GM12878 (cell line): ENCODE results near the gene ACE. TPM values are rescaled to one million over a fixed set of nuclear protein-coding genes. Genes with fewer than 3 reads are reported as not detected.

Experiments used
- ATAC-seq: fragments of 200-7000 bp; cut with Tn5 transposase; 3 replicates; pipeline ENCODE4 v1.9.1; 2020; ENCODE audit warnings: mild to moderate bottlenecking, moderate library complexity
- BruUV-seq: library from RNA; stranded (reverse); fragments of 400-500 nt; replicated peaks from 2 replicates; lab custom pipeline; 2021; lab: Mats Ljungman, UMichigan
- CTCF ChIA-PET: fragments of 300-600 bp; sonication (Branson Sonifier 250); formaldehyde crosslinking; extraction: SDS; loops from one replicate; lab custom pipeline; 2021; ENCODE audit warnings: inconsistent platforms; lab: Yijun Ruan, JAX
- POLR2A ChIA-PET: fragments of 350-600 bp; formaldehyde crosslinking; extraction: SDS; loops from one replicate; lab custom pipeline; 2021; ENCODE audit warnings: inconsistent platforms; lab: Charles Lee
- RAD21 ChIA-PET: fragments of 300-600 bp; sonication (Branson Sonifier 250); formaldehyde crosslinking; loops from one replicate; lab custom pipeline; 2023; ENCODE audit warnings: antibody characterized with exemption; ENCODE audit not compliant: unreplicated experiment; lab: Charles Lee
- SMC1A ChIA-PET: fragments of 300-600 bp; sonication (Branson Sonifier 250); formaldehyde crosslinking; loops from one replicate; lab custom pipeline; 2023; ENCODE audit not compliant: unreplicated experiment, uncharacterized antibody; lab: Charles Lee
- DNase-seq: peaks from one replicate; pipeline ENCODE4 v3.0.0-alpha.2; 2011; ENCODE audit warnings: low read depth, low spot score
- FAIRE-seq: peaks from 3 replicates; lab custom pipeline; 2011; peaks lifted over from hg19 to GRCh38; lab: Jason Lieb, UNC
- H2AFZ ChIP-seq: 2 replicates; pipeline ENCODE4 v1.6.0; 2011; ENCODE audit warnings: low read depth, low read length, control low read depth; ENCODE audit not compliant: control insufficient read depth
- H3K27ac ChIP-seq: 2 replicates; pipeline ENCODE4 v1.5.1; 2011; ENCODE audit warnings: control low read depth; ENCODE audit not compliant: control insufficient read depth, insufficient read depth
- H3K27me3 ChIP-seq, 2 experiments: replicated peaks in 1 of 2; 2 replicates each; pipeline versions ENCODE4 v1.6.0 to v1.6.1; 2011; ENCODE audit warnings: low read length in 1 of 2; ENCODE audit not compliant: control insufficient read depth in 2 of 2, insufficient read depth in 2 of 2
- H3K36me3 ChIP-seq, 2 experiments: 2 replicates each; pipeline ENCODE4 v1.5.1; 2011; ENCODE audit warnings: low read length in 1 of 2; ENCODE audit not compliant: control insufficient read depth in 2 of 2, insufficient read depth in 2 of 2
- H3K4me1 ChIP-seq: 2 replicates; pipeline ENCODE4 v1.6.1; 2011; ENCODE audit warnings: mild to moderate bottlenecking, low read length, moderate library complexity, mixed read lengths; ENCODE audit not compliant: control insufficient read depth, insufficient read depth
- H3K4me2 ChIP-seq: 2 replicates; pipeline ENCODE4 v1.6.0; 2011; ENCODE audit warnings: control low read depth; ENCODE audit not compliant: control insufficient read depth, insufficient read depth
- H3K4me3 ChIP-seq: fragments of 200-600 bp; sonication (generic); 2 replicates; pipeline ENCODE4 v1.5.1; 2016
- H3K79me2 ChIP-seq: 2 replicates; pipeline ENCODE4 v1.6.0; 2011; ENCODE audit warnings: low read length; ENCODE audit not compliant: control insufficient read depth, insufficient read depth
- H3K9ac ChIP-seq: 2 replicates; pipeline ENCODE4 v1.8.0; 2011; ENCODE audit warnings: low read length, control low read depth, mixed read lengths; ENCODE audit not compliant: control insufficient read depth, insufficient read depth
- H3K9me3 ChIP-seq: replicated peaks from 3 replicates; pipeline ENCODE4 v1.5.1; 2011; ENCODE audit warnings: mild to moderate bottlenecking, low read length; ENCODE audit not compliant: control insufficient read depth, insufficient read depth
- H4K20me1 ChIP-seq: 2 replicates; pipeline ENCODE4 v1.6.0; 2011; ENCODE audit not compliant: control insufficient read depth, insufficient read depth
- BHLHE40 ChIP-seq, 2 experiments: fragments of 450-650 bp in 1 of 2; IDR thresholded peaks; 2 replicates each; pipeline ENCODE4 v1.6.1; 2011 to 2017; ENCODE audit warnings: low read depth in 2 of 2, borderline replicate concordance in 1 of 2, improper control_type of control experiment in 1 of 2, low read length in 1 of 2, mild to moderate bottlenecking in 1 of 2
- CEBPB ChIP-seq, 2 experiments: fragments of 150-350 bp in 1 of 2; IDR thresholded peaks; 2 replicates each; pipeline ENCODE4 v1.6.1; 2012 to 2014; ENCODE audit warnings: low read depth in 2 of 2, low read length in 2 of 2, borderline replicate concordance in 1 of 2, inconsistent platforms in 1 of 2
- CHD4 ChIP-seq: fragments of 200-600 bp; sonication (generic); IDR thresholded peaks from 2 replicates; pipeline ENCODE4 v1.6.1; 2016; ENCODE audit warnings: mild to moderate bottlenecking
- GABPA ChIP-seq: IDR thresholded peaks from 2 replicates; pipeline ENCODE4 v1.6.1; 2014; ENCODE audit warnings: antibody characterized with exemption, low read depth, mild to moderate bottlenecking, inconsistent platforms
- RAD51 ChIP-seq: fragments of 450-650 bp; IDR thresholded peaks from 2 replicates; pipeline ENCODE4 v1.6.1; 2016; ENCODE audit warnings: moderate library complexity, mild to moderate bottlenecking, inconsistent platforms
- RB1 ChIP-seq: fragments of 450-650 bp; formaldehyde crosslinking; IDR thresholded peaks from 2 replicates; pipeline ENCODE4 v1.6.1; 2017; ENCODE audit warnings: mild to moderate bottlenecking, borderline replicate concordance
- RBBP5 ChIP-seq: fragments of 200-600 bp; sonication (generic); conservative IDR thresholded peaks from 2 replicates; pipeline ENCODE4 v1.6.1; 2016
- RFX5 ChIP-seq: IDR thresholded peaks from 2 replicates; pipeline ENCODE4 v1.6.1; 2011; ENCODE audit warnings: low read depth, low read length, improper control_type of control experiment
- SMARCA5 ChIP-seq: fragments of 450-650 bp; IDR thresholded peaks from 2 replicates; pipeline ENCODE4 v1.6.1; 2017; ENCODE audit warnings: mild to moderate bottlenecking
- SREBF2 ChIP-seq: IDR thresholded peaks from 2 replicates; pipeline ENCODE4 v1.6.1; 2012; ENCODE audit warnings: mild to moderate bottlenecking, low read length
- TARDBP ChIP-seq: IDR thresholded peaks from 2 replicates; pipeline ENCODE4 v1.6.1; 2016; ENCODE audit warnings: borderline replicate concordance
- WRNIP1 ChIP-seq: IDR thresholded peaks from 2 replicates; pipeline ENCODE4 v1.6.1; 2011; ENCODE audit warnings: low read depth, low read length, improper control_type of control experiment, borderline replicate concordance
- ZBTB40 ChIP-seq: fragments of 450-650 bp; IDR thresholded peaks from 2 replicates; pipeline ENCODE4 v1.6.1; 2016; ENCODE audit warnings: mild to moderate bottlenecking, moderate library complexity, borderline replicate concordance
- WGBS: methylation state at CpG from one replicate; pipeline ENCODE4 v1.1.6; 2016; ENCODE audit warnings: low lambda C conversion rate; ENCODE audit not compliant: insufficient replicate concordance, insufficient coverage; ENCODE audit errors: missing lambda C conversion rate; 5-methylcytosine and 5-hydroxymethylcytosine counted together
- in situ Hi-C: fragments of 300-500 bp; cut with MboI; formaldehyde crosslinking; loops from 9 replicates; pipeline ENCODE4 v1.14.3; 2018; ENCODE audit warnings: mixed read lengths
- intact Hi-C: fragments of 100-400 bp; cut with micrococcal nuclease; formaldehyde crosslinking; loops from one replicate; pipeline ENCODE4 v1.14.2; 2022; ENCODE audit not compliant: unreplicated experiment
- polyA plus RNA-seq, 11 experiments: library from polyadenylated mRNA; depleted of rRNA in 4 of 11; unstranded in 6 of 11; stranded (reverse) in 5 of 11; fragments of >200 nt; fragmentation: Nextera tagmentation in 4 of 11; fragmentation: Illumina TruSeq in 1 of 11; extraction: Ambion mirVana in 4 of 11; extraction: Trizol in 1 of 11; gene quantifications; 1 replicate in 1 of 11; 2 replicates in 10 of 11; pipeline versions ENCODE4 v1.2.1 to v1.2.3, GENCODE V29; 2011 to 2016; ENCODE audit warnings: inconsistent platforms in 2 of 11, missing spikeins in 2 of 11, low read depth in 1 of 11
- total RNA-seq, 4 experiments: library from RNA; depleted of rRNA in 3 of 4; stranded (reverse); fragments of >200 nt in 3 of 4; fragmentation: Illumina TruSeq in 1 of 4; extraction: Trizol in 1 of 4; gene quantifications; 2 replicates each; pipeline versions ENCODE4 v1.2.1 to v1.2.3, GENCODE V29; 2013 to 2021

ACE gene
- total and polyA plus RNA-seq, 10 of the 15 experiments (the other 5 are each of a cell fraction or from before 2014, with no cell fraction given): 0.46 TPM; not detected in 9

GRCh38 chr17:63450551-63450950 lies 26.3 kb upstream of the ACE start (continued):
- TF ChIP-seq GABPA (no peak), RB1 (no peak), CEBPB (IDR thresholded peaks at IDR 0.05; ENCODE audit: borderline replicate concordance in 1 of 2, low read depth in 2 of 2, low read length in 2 of 2) (no peak), SMARCA5 (no peak)

- RAD21 ChIA-PET: no interaction called here
- Histone ChIP-seq H3K4me2 (no peak overlapping the region), H3K27me3 (no peaks in the 10 kb centered on the region)
- TF ChIP-seq TARDBP: no peak
- no peak for TF ChIP-seq WRNIP1
- TF ChIP-seq RFX5: no peak
- no peak for TF ChIP-seq BHLHE40 (IDR thresholded peaks at IDR 0.05; ENCODE audit: borderline replicate concordance in 1 of 2, low read depth in 2 of 2, low read length in 1 of 2)
- TF ChIP-seq SREBF2: no peak
- no peak for TF ChIP-seq CHD4
- TF ChIP-seq RBBP5: no peak
- no peak for TF ChIP-seq ZBTB40
- TF ChIP-seq RAD51: no peak
- TF ChIP-seq, all 136 proteins: peak for 0
- POLR2A ChIA-PET: no interaction called here
- intact Hi-C loops: no loop called here
- H3K4me3 ChIP-seq: no peak overlapping the region
- FAIRE-seq: no peak
- no peaks in the 10 kb centered on the region for H4K20me1 ChIP-seq
- no peak for ATAC-seq
- H3K9ac ChIP-seq: no peak overlapping the region
- in situ Hi-C loops: no loop called here
- no peaks in the 10 kb centered on the region for H3K9me3 ChIP-seq
- WGBS: 80% methylated on average over 11 of the region's 11 CpGs
- H3K4me1 ChIP-seq: peaks cover 9% of the 10 kb centered on the region
- SMC1A ChIA-PET: no interaction called here
- BruUV-seq: no TSS peak
- H3K36me3 ChIP-seq: no peaks in the 10 kb centered on the region
- no peak for DNase-seq
- H3K79me2 ChIP-seq: no peaks in the 10 kb centered on the region
- H3K27ac ChIP-seq: no peak overlapping the region
- no peak overlapping the region for H2AFZ ChIP-seq
- CTCF ChIA-PET: no interaction called here
Observed at GRCh38 chr17:63451150-63451549, 25.7 kb upstream of the ACE start.
